Panc1 (cell line): ENCODE results near the gene TMEM43. TPM values are rescaled to one million over a fixed set of nuclear protein-coding genes. Genes with fewer than 3 reads are reported as not detected.

Source experiments
- ATAC-seq: fragments of 200-7000 bp; cut with Tn5 transposase; 2 replicates; pipeline ENCODE4 v1.9.1; 2020; ENCODE audit warnings: mild to moderate bottlenecking, moderate library complexity
- BruUV-seq: library from RNA; stranded (reverse); fragments of 400-500 nt; replicated peaks from 2 replicates; lab custom pipeline; 2021; lab: Mats Ljungman, UMichigan
- CTCF ChIA-PET: fragments of 300-600 bp; sonication (Branson Sonifier 250); formaldehyde crosslinking; loops from one replicate; lab custom pipeline; 2022; ENCODE audit warnings: antibody characterized with exemption; lab: Charles Lee
- POLR2A ChIA-PET: fragments of 300-600 bp; sonication (Branson Sonifier 250); formaldehyde crosslinking; loops from one replicate; lab custom pipeline; 2022; ENCODE audit warnings: antibody characterized with exemption; lab: Charles Lee
- DNase-seq: peaks from one replicate; pipeline ENCODE4 v3.0.0-alpha.2; 2010; ENCODE audit warnings: low read depth, low spot score
- H3K27ac ChIP-seq: 2 replicates; pipeline ENCODE4 v1.5.1; 2011; ENCODE audit warnings: mild to moderate bottlenecking, low read length, inconsistent platforms
- H3K27me3 ChIP-seq: fragments of 200-500 bp; sonication (Bioruptor generic); 2 replicates; pipeline ENCODE4 v1.6.0; 2014; ENCODE audit warnings: low read length, inconsistent platforms; ENCODE audit not compliant: control insufficient read depth, insufficient read depth
- H3K36me3 ChIP-seq: fragments of 200-500 bp; sonication (Bioruptor generic); 2 replicates; pipeline ENCODE4 v1.5.1; 2014; ENCODE audit warnings: inconsistent platforms, mild to moderate bottlenecking, low read length, moderate library complexity; ENCODE audit not compliant: control insufficient read depth, insufficient read depth
- H3K4me1 ChIP-seq: 2 replicates; pipeline ENCODE4 v1.5.1; 2011; ENCODE audit warnings: inconsistent platforms, mild to moderate bottlenecking, low read length, moderate library complexity; ENCODE audit not compliant: control insufficient read depth, insufficient read depth
- H3K4me3 ChIP-seq, 2 experiments: 2 replicates each; pipeline ENCODE4 v1.5.1; 2011 to 2012; ENCODE audit warnings: low read depth in 2 of 2, low read length in 2 of 2, mild to moderate bottlenecking in 2 of 2, inconsistent platforms in 1 of 2, moderate library complexity in 1 of 2
- H3K9me3 ChIP-seq: fragments of 200-500 bp; sonication (Bioruptor generic); 2 replicates; pipeline ENCODE4 v1.5.1; 2014; ENCODE audit warnings: low read depth, mild to moderate bottlenecking, inconsistent platforms, low read length, moderate library complexity; ENCODE audit not compliant: control insufficient read depth, insufficient read depth
- POLR2AphosphoS5 ChIP-seq: IDR thresholded peaks from 2 replicates; pipeline ENCODE4 v1.6.1; 2012; ENCODE audit warnings: mild to moderate bottlenecking, low read depth, low read length, moderate library complexity
- REST ChIP-seq, 2 experiments: IDR thresholded peaks; 2 replicates each; pipeline ENCODE4 v1.6.1; 2011 to 2012; ENCODE audit warnings: low read depth in 2 of 2, control low read depth in 1 of 2, low read length in 1 of 2, mild to moderate bottlenecking in 1 of 2, moderate library complexity in 1 of 2; ENCODE audit not compliant: insufficient read depth in 1 of 2
- SIN3A ChIP-seq: IDR thresholded peaks from 2 replicates; pipeline ENCODE4 v1.6.1; 2012; ENCODE audit warnings: low read depth, mild to moderate bottlenecking, low read length, moderate library complexity, borderline replicate concordance; ENCODE audit not compliant: insufficient read depth
- TCF7L2 ChIP-seq: IDR thresholded peaks from 2 replicates; pipeline ENCODE4 v1.6.1; 2011; ENCODE audit warnings: mild to moderate bottlenecking, low read depth, low read length, inconsistent platforms
- in situ Hi-C: cut with HindIII; loops from 2 replicates; pipeline ENCODE4 v1.10.0; 2016; ENCODE audit warnings: low sequenced_read_pairs, low pct_unique_long_range_greater_than_20kb
- intact Hi-C: fragments of 100-400 bp; cut with micrococcal nuclease; formaldehyde crosslinking; loops from one replicate; pipeline ENCODE4 v1.10.0; 2022; ENCODE audit not compliant: unreplicated experiment
- total RNA-seq: library from RNA; stranded (reverse); gene quantifications from one replicate; pipeline ENCODE4 v1.2.1, GENCODE V29; 2021; ENCODE audit not compliant: unreplicated experiment
- TF ChIP-seq, protein P1 (sequence below): fragments of 450-650 bp; IDR thresholded peaks from 2 replicates; pipeline ENCODE4 v1.5.1; 2017; ENCODE audit warnings: mild to moderate bottlenecking

Gene TMEM43
- total RNA-seq, 1 experiment from 2014 or later: 51.2 TPM

- Histone ChIP-seq H3K9me3 (no peaks in the 10 kb centered on the region), H3K27ac (peak overlapping the region; percentile 73), H3K27me3 (no peaks in the 10 kb centered on the region), H3K36me3 (peaks cover 9% of the 10 kb centered on the region), H3K4me3 (peak overlapping the region; percentile 62 to 92), H3K4me1 (peaks cover 15% of the 10 kb centered on the region)
- BruUV-seq: no TSS peak
- intact Hi-C loops: no loop called here
- no peak for DNase-seq
- in situ Hi-C loops: no loop called here
- TF ChIP-seq, protein P1, sequence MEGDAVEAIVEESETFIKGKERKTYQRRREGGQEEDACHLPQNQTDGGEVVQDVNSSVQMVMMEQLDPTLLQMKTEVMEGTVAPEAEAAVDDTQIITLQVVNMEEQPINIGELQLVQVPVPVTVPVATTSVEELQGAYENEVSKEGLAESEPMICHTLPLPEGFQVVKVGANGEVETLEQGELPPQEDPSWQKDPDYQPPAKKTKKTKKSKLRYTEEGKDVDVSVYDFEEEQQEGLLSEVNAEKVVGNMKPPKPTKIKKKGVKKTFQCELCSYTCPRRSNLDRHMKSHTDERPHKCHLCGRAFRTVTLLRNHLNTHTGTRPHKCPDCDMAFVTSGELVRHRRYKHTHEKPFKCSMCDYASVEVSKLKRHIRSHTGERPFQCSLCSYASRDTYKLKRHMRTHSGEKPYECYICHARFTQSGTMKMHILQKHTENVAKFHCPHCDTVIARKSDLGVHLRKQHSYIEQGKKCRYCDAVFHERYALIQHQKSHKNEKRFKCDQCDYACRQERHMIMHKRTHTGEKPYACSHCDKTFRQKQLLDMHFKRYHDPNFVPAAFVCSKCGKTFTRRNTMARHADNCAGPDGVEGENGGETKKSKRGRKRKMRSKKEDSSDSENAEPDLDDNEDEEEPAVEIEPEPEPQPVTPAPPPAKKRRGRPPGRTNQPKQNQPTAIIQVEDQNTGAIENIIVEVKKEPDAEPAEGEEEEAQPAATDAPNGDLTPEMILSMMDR: no peak
- TF ChIP-seq POLR2AphosphoS5: no peak
- TF ChIP-seq SIN3A: no peak
- TF ChIP-seq REST (IDR thresholded peaks at IDR 0.05; ENCODE audit: insufficient read depth in 1 of 2, low read depth in 2 of 2, low read length in 1 of 2): no peak
- TF ChIP-seq TCF7L2: no peak
- ChIA-PET CTCF (no interaction called here), POLR2A (no interaction called here)
- no peak for ATAC-seq
Measured at GRCh38 chr3:14126017-14126886, 1.4 kb downstream of the TMEM43 start.

DNA sequence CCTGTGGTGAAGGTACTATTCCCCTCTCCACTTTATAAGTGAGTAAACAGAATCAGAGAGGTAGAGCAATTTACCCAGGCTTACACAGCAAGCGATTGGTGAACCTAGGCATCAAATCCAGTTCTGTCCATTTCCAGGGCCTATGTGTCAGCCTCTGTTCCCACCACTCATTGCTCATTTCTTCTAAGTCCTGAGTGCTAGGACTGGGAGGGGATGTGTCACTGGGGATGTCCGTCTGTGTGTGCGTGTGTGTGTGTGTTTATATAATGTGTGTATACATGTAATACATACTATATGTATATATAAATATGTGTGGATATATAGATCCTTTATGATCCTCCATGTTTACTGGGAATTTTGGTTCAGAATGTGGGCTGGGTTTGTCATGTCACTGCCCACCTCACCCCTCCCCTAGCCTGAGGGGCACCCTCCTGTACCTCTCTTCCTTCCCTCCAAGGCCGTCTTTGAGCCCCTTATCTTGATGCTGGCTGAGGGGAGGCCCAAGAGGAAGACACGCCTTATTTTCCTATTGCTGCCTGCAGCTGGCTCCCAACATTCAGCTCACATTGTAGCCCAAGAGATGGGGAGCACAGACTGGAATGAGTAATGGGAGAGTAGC is 2.1 kb downstream of the TMEM43 start:
- BruUV-seq: no TSS peak
- TF ChIP-seq REST (IDR thresholded peaks at IDR 0.05; ENCODE audit: insufficient read depth in 1 of 2, low read depth in 2 of 2, low read length in 1 of 2): no peak
- ATAC-seq (no peak), DNase-seq (no peak)
- ChIA-PET POLR2A (no interaction called here), CTCF (no interaction called here)
- intact Hi-C loops: no loop called here
- Histone ChIP-seq H3K36me3 (peaks cover 11% of the 10 kb centered on the region), H3K27ac (no peak overlapping the region), H3K9me3 (no peaks in the 10 kb centered on the region), H3K4me3 (peak overlapping the region in 1 of 2 experiments; percentile 62; a peak in 3 of 4 replicates), H3K4me1 (peaks cover 15% of the 10 kb centered on the region), H3K27me3 (no peaks in the 10 kb centered on the region)
- in situ Hi-C loops: no loop called here
